Measurements from ENCODE around the gene COL8A2. TPM values are rescaled to one million over a fixed set of nuclear protein-coding genes. Genes with fewer than 3 reads are reported as not detected.

Gene COL8A2
- total and polyA plus RNA-seq, 2 of the 4 experiments (the other 2 are of a cell fraction) = 0.54 to 1.1 TPM

- Histone ChIP-seq H3K4me1 (ENCODE audit: control insufficient read depth, insufficient read depth, low read length) (peaks cover 5% of the 10 kb centered on the region), H2AK9ac (replicated peaks; ENCODE audit: low read depth, low read length, poor library complexity) (no peak overlapping the region), H3K23ac (ENCODE audit: low read depth, low read length) (no peak overlapping the region; the same call in 1 of the 2 replicates), H2AK5ac (ENCODE audit: low read depth, low read length) (no peak overlapping the region), H4K20me1 (ENCODE audit: insufficient read depth, low read length) (no peaks in the 10 kb centered on the region), H3K9ac (ENCODE audit: low read depth, low read length) (no peak overlapping the region), H2BK15ac (ENCODE audit: low read depth, low read length) (no peak overlapping the region), H3K27me3 (ENCODE audit: control insufficient read depth, insufficient read depth, low read length) (peaks cover 34% of the 10 kb centered on the region), H3K9me3 (ENCODE audit: control insufficient read depth, insufficient read depth, low read length) (no peaks in the 10 kb centered on the region), H4K5ac (ENCODE audit: low read depth, low read length) (no peak overlapping the region), H3K36me3 (ENCODE audit: control insufficient read depth, insufficient read depth, low read length) (no peaks in the 10 kb centered on the region), H2BK5ac (ENCODE audit: low read depth, low read length, poor library complexity, severe bottlenecking) (no peak overlapping the region), H4K8ac (ENCODE audit: low read depth in 2 of 2, low read length in 2 of 2) (no peak overlapping the region), H3K56ac (ENCODE audit: extremely low read depth, insufficient read depth, low read length) (no peak overlapping the region), H3K14ac (replicated peaks; ENCODE audit: low read depth, low read length) (no peak overlapping the region), H3K4ac (ENCODE audit: low read depth, low read length) (no peak overlapping the region), H3K27ac (ENCODE audit: insufficient read depth, low read length) (no peak overlapping the region), H3K18ac (ENCODE audit: low read depth, low read length) (no peak overlapping the region), H3K4me2 (ENCODE audit: low read depth, low read length) (no peak overlapping the region), H2AFZ (replicated peaks; ENCODE audit: low read length, poor library complexity) (peak overlapping the region; percentile 43), H3K9me1 (ENCODE audit: insufficient read depth, low read length) (no peaks in the 10 kb centered on the region), H3K79me1 (ENCODE audit: low read depth in 1 of 2, low read length in 2 of 2) (no peaks in the 10 kb centered on the region), H4K91ac (ENCODE audit: insufficient read depth, low read depth, low read length) (no peak overlapping the region), H2BK120ac (ENCODE audit: low read depth, low read length) (no peak overlapping the region), H3K4me3 (ENCODE audit: insufficient read depth, low read depth, low read length) (no peak overlapping the region), H2BK20ac (ENCODE audit: low read depth, low read length) (no peak overlapping the region)
- ATAC-seq (ENCODE audit: low read depth) = no peak; the same call in 1 of the 2 replicates
- no peak for DNase-seq
- dilution Hi-C loops (cut with HindIII; ENCODE audit: low sequenced_read_pairs, unreplicated experiment) = no loop called here
- in situ Hi-C loops (cut with MboI; ENCODE audit: low sequenced_read_pairs) = loop anchor here (25.0 kb wide), 1 partner anchor 288 kb away; no protein-coding TSS in a partner anchor
- WGBS, 2 experiments (ENCODE audit: extremely low coverage in 2 of 2, insufficient read length in 1 of 2) = 10% methylated on average over 2 of the region's 42 CpGs; no CpG with 5 or more reads in 1 of the 2 experiments
- ChIA-PET POLR2A (ENCODE audit: unreplicated experiment) (no interaction called here), CTCF (no interaction called here)
- no TSS peak for BruUV-seq (replicated peaks)
- intact Hi-C loops (cut with micrococcal nuclease) = no loop called here
- TF ChIP-seq CEBPB (IDR thresholded peaks at IDR 0.05; ENCODE audit: low read depth, low read length) = no peak
- no peak for TF ChIP-seq RAD21 (IDR thresholded peaks at IDR 0.05; ENCODE audit: low read length)
- no peak for TF ChIP-seq SMC3 (IDR thresholded peaks at IDR 0.05; ENCODE audit: low read depth, low read length)
- no peak for TF ChIP-seq POLR2A (IDR thresholded peaks at IDR 0.05; ENCODE audit: low read depth, low read length)
- TF ChIP-seq ELK1 (IDR thresholded peaks at IDR 0.05; ENCODE audit: borderline replicate concordance, low read depth, low read length) = no peak
- TF ChIP-seq CHD1 (IDR thresholded peaks at IDR 0.05; ENCODE audit: low read depth, low read length) = no peak
- TF ChIP-seq BHLHE40 (IDR thresholded peaks at IDR 0.05; ENCODE audit: low read depth, low read length) = no peak
- TF ChIP-seq CTCF (conservative IDR thresholded peaks at IDR 0.05; ENCODE audit: low read depth, low read length) = no peak
- no peak for TF ChIP-seq RCOR1 (IDR thresholded peaks at IDR 0.05; ENCODE audit: insufficient replicate concordance, low read length)
- no peak for TF ChIP-seq MXI1 (IDR thresholded peaks at IDR 0.05; ENCODE audit: borderline replicate concordance, low read depth, low read length)
- no peak for TF ChIP-seq NFE2L2 (IDR thresholded peaks at IDR 0.05; ENCODE audit: low read depth, low read length)
- no peak for TF ChIP-seq RFX5 (IDR thresholded peaks at IDR 0.05; ENCODE audit: low read depth, low read length)
- TF ChIP-seq MAFK (IDR thresholded peaks at IDR 0.05; ENCODE audit: low read depth, low read length) = no peak
- no peak for TF ChIP-seq MAZ (IDR thresholded peaks at IDR 0.05; ENCODE audit: borderline replicate concordance, low read depth, low read length)
These were observed 456 bp downstream of the COL8A2 start for GRCh38 chr1:36124404-36125128.
